D721Med (cell line): ENCODE measurements around the gene WSCD2.

Experiments used
- DNase-seq: peaks from one replicate; pipeline ENCODE4 v3.0.0; 2011; ENCODE audit warnings: low spot score; ENCODE audit not compliant: insufficient read length
- FAIRE-seq: peaks from 2 replicates; lab custom pipeline; 2011; peaks lifted over from hg19 to GRCh38; lab: Jason Lieb, UNC
- CTCF ChIP-seq: IDR thresholded peaks from 2 replicates; pipeline ENCODE4 v1.5.1; 2012; ENCODE audit warnings: mild to moderate bottlenecking, control low read depth; ENCODE audit not compliant: insufficient read depth; ENCODE audit errors: missing control alignments

Gene WSCD2

GRCh38 chr12:108119974-108120862 is 8.9 kb upstream of the WSCD2 start:
- TF ChIP-seq CTCF: no peak
- FAIRE-seq: no peak
- no peak for DNase-seq

GRCh38 chr12:108120863-108121165 is 8.3 kb upstream of the WSCD2 start:
- FAIRE-seq (no peak), DNase-seq (no peak)
- TF ChIP-seq CTCF: no peak

GRCh38 chr12:108121320-108121719 is 7.8 kb upstream of the WSCD2 start:
- FAIRE-seq (no peak), DNase-seq (no peak)
- no peak for TF ChIP-seq CTCF

- FAIRE-seq (no peak), DNase-seq (no peak)
- TF ChIP-seq CTCF: no peak
Observed at GRCh38 chr12:108121728-108122471, 7.2 kb upstream of the WSCD2 start.

GRCh38 chr12:108122644-108123043 is 6.4 kb upstream of the WSCD2 start:
- no peak for TF ChIP-seq CTCF
- FAIRE-seq: no peak
- DNase-seq: no peak

GRCh38 chr12:108123402-108123801 is 5.7 kb upstream of the WSCD2 start:
- no peak for TF ChIP-seq CTCF
- no peak for FAIRE-seq
- DNase-seq: no peak

- TF ChIP-seq CTCF: no peak
- DNase-seq (no peak), FAIRE-seq (no peak)
Observed at GRCh38 chr12:108125073-108125472, 4.0 kb upstream of the WSCD2 start.
